K562 (cell line): ENCODE measurements around the gene PTPN12. TPM values are rescaled to one million over a fixed set of nuclear protein-coding genes. Genes with fewer than 3 reads are reported as not detected.

Experiments used
- ATAC-seq: fragments of 200-7000 bp; cut with Tn5 transposase; 3 replicates; pipeline ENCODE4 v1.9.1; 2020; ENCODE audit warnings: moderate library complexity
- BruUV-seq: library from RNA; stranded (reverse); fragments of 400-500 nt; replicated peaks from 2 replicates; lab custom pipeline; 2021; lab: Mats Ljungman, UMichigan
- CTCF ChIA-PET: fragments of 300-600 bp; formaldehyde crosslinking; extraction: SDS; loops from one replicate; lab custom pipeline; 2021; ENCODE audit warnings: low intra/inter-chr PET ratio; lab: Yijun Ruan, JAX
- POLR2A ChIA-PET: fragments of 300-600, 350-650 bp; sonication (Branson Sonifier 250); formaldehyde crosslinking; extraction: SDS; loops from one replicate; lab custom pipeline; 2021; ENCODE audit warnings: antibody characterized with exemption, inconsistent platforms; lab: Yijun Ruan, JAX
- DNase-seq, 4 experiments: peaks; one replicate each; pipeline versions ENCODE4 v3.0.0 to v3.0.0-alpha.2; 2011 to 2018; ENCODE audit warnings: low spot score in 3 of 4, mixed read lengths in 3 of 4; ENCODE audit errors: extremely low read depth in 1 of 4
- FAIRE-seq: peaks from 2 replicates; lab custom pipeline; 2011; peaks lifted over from hg19 to GRCh38; lab: Jason Lieb, UNC
- H2AFZ ChIP-seq: 2 replicates; pipeline ENCODE4 v1.6.0; 2011; ENCODE audit warnings: low read depth, low read length, control low read depth, inconsistent platforms
- H3K27ac ChIP-seq: fragments of 200-600 bp; 3 replicates; pipeline ENCODE4 v1.8.0; 2011; ENCODE audit warnings: low read depth, mild to moderate bottlenecking, control low read depth, inconsistent platforms, low read length, moderate library complexity, mixed read lengths; ENCODE audit errors: extremely low read depth
- H3K27me3 ChIP-seq, 2 experiments: fragments of 300-600 bp in 1 of 2; 2 replicates in 1 of 2; 3 replicates in 1 of 2; pipeline versions ENCODE4 v1.6.0 to v1.8.0; 2011; ENCODE audit warnings: inconsistent platforms in 2 of 2, low read length in 2 of 2, mild to moderate bottlenecking in 1 of 2, mixed read lengths in 1 of 2, moderate library complexity in 1 of 2; ENCODE audit not compliant: control insufficient read depth in 2 of 2, insufficient read depth in 2 of 2
- H3K36me3 ChIP-seq: fragments of 300-600 bp; 3 replicates; pipeline ENCODE4 v1.8.0; 2011; ENCODE audit warnings: mild to moderate bottlenecking, low read length, inconsistent platforms; ENCODE audit not compliant: control insufficient read depth, insufficient read depth
- H3K4me1 ChIP-seq, 2 experiments: fragments of 200-600 bp in 1 of 2; replicated peaks in 1 of 2; 2 replicates in 1 of 2; 3 replicates in 1 of 2; pipeline versions ENCODE4 v1.5.1 to v1.8.0; 2011; ENCODE audit warnings: inconsistent platforms in 2 of 2, low read length in 2 of 2, mild to moderate bottlenecking in 1 of 2, mixed read lengths in 1 of 2, moderate library complexity in 1 of 2; ENCODE audit not compliant: control insufficient read depth in 2 of 2, insufficient read depth in 2 of 2
- H3K4me2 ChIP-seq: 2 replicates; pipeline ENCODE4 v1.6.1; 2011; ENCODE audit warnings: low read length, control low read depth, inconsistent platforms, mixed read lengths; ENCODE audit not compliant: insufficient read depth
- H3K4me3 ChIP-seq: fragments of 200-600 bp; sonication (generic), shearing (Covaris generic); 2 replicates; pipeline ENCODE4 v1.5.1; 2016; ENCODE audit warnings: control low read depth, inconsistent platforms
- H3K79me2 ChIP-seq: fragments of 200-600 bp; 3 replicates; pipeline ENCODE4 v1.8.0; 2011; ENCODE audit warnings: low read length, inconsistent platforms; ENCODE audit not compliant: control insufficient read depth, insufficient read depth
- H3K9ac ChIP-seq, 2 experiments: 2 replicates each; pipeline versions ENCODE4 v1.6.0 to v1.6.1; 2011; ENCODE audit warnings: low read depth in 2 of 2, low read length in 2 of 2, control low read depth in 1 of 2, inconsistent platforms in 1 of 2, mild to moderate bottlenecking in 1 of 2, mixed read lengths in 1 of 2; ENCODE audit not compliant: insufficient read depth in 1 of 2
- H3K9me1 ChIP-seq: one replicate; pipeline ENCODE4 v1.6.0; 2011; ENCODE audit warnings: inconsistent platforms, mild to moderate bottlenecking, low read length, moderate library complexity; ENCODE audit not compliant: control insufficient read depth, insufficient read depth
- H3K9me3 ChIP-seq: replicated peaks from 2 replicates; pipeline ENCODE4 v1.5.1; 2011; ENCODE audit warnings: low read depth, low read length, inconsistent platforms; ENCODE audit not compliant: control insufficient read depth, insufficient read depth
- H4K20me1 ChIP-seq: replicated peaks from 2 replicates; pipeline ENCODE4 v1.6.1; 2011; ENCODE audit warnings: low read length, inconsistent platforms, mixed read lengths; ENCODE audit not compliant: control insufficient read depth, insufficient read depth
- ESRRA ChIP-seq: fragments of 450-650 bp; IDR thresholded peaks from 2 replicates; pipeline ENCODE4 v1.6.1; 2014; ENCODE audit warnings: low read depth, mild to moderate bottlenecking, moderate library complexity, borderline replicate concordance
- MCM5 ChIP-seq: fragments of 450-650 bp; IDR thresholded peaks from 2 replicates; pipeline ENCODE4 v1.6.1; 2016; ENCODE audit warnings: low read depth
- SAFB ChIP-seq: fragments of 200-400 bp; formaldehyde crosslinking; IDR thresholded peaks from 2 replicates; pipeline ENCODE4 v1.6.1; 2017; ENCODE audit warnings: low read depth, low read length, borderline replicate concordance
- SP2 ChIP-seq: IDR thresholded peaks from 2 replicates; pipeline ENCODE4 v1.6.1; 2011; ENCODE audit warnings: mild to moderate bottlenecking, low read depth, low read length, moderate library complexity; ENCODE audit not compliant: poor library complexity, severe bottlenecking; ENCODE audit errors: extremely low read depth
- ZNF239 ChIP-seq: fragments of 250-450 bp; sonication (Bioruptor Pico); IDR thresholded peaks from 2 replicates; pipeline ENCODE4 v1.4.0; 2020; ENCODE audit warnings: mild to moderate bottlenecking
- ZNF263 ChIP-seq: sonication (generic); formaldehyde crosslinking; IDR thresholded peaks from 2 replicates; pipeline ENCODE4 v1.8.0; 2022; ENCODE audit warnings: mild to moderate bottlenecking, missing genetic modification reagents, borderline replicate concordance
- ZNF408 ChIP-seq: fragments of 250-450 bp; sonication (Bioruptor Pico); IDR thresholded peaks from 2 replicates; pipeline ENCODE4 v1.4.0; 2020; ENCODE audit warnings: low read depth, mild to moderate bottlenecking, moderate library complexity
- ZNF436 ChIP-seq: fragments of 250-450, 450-650 bp; sonication (Bioruptor Pico); formaldehyde crosslinking; IDR thresholded peaks from 2 replicates; pipeline ENCODE4 v1.7.0; 2020; ENCODE audit warnings: mild to moderate bottlenecking
- ZNF699 ChIP-seq: fragments of 250-450 bp; sonication (Bioruptor Pico); IDR thresholded peaks from 2 replicates; pipeline ENCODE4 v1.8.0; 2021; ENCODE audit warnings: mild to moderate bottlenecking, moderate library complexity; ENCODE audit not compliant: insufficient replicate concordance
- WGBS: fragments of 100-300 bp; shearing (Covaris generic); methylation state at CpG from one replicate; pipeline ENCODE4 v1.1.6; 2016; ENCODE audit warnings: low coverage, mixed read lengths; ENCODE audit not compliant: insufficient coverage; ENCODE audit errors: missing lambda C conversion rate; 5-methylcytosine and 5-hydroxymethylcytosine counted together
- in situ Hi-C: fragments of 300-500 bp; cut with MboI; formaldehyde crosslinking; loops from 4 replicates; pipeline ENCODE4 v1.15.0; 2018; ENCODE audit warnings: inconsistent platforms, mixed read lengths
- intact Hi-C: fragments of 100-400 bp; cut with micrococcal nuclease; formaldehyde crosslinking; loops from 2 replicates; pipeline ENCODE4 v1.14.2; 2022
- polyA plus RNA-seq, 8 experiments: library from polyadenylated mRNA; depleted of rRNA in 4 of 8; stranded (reverse) in 5 of 8; unstranded in 3 of 8; fragments of >200 nt; fragmentation: Nextera tagmentation in 2 of 8; fragmentation: Illumina TruSeq in 1 of 8; extraction: Ambion mirVana in 2 of 8; extraction: Trizol in 1 of 8; gene quantifications; 2 replicates each; pipeline versions ENCODE4 v1.2.1 to v1.2.3, GENCODE V29; 2011 to 2014; ENCODE audit warnings: inconsistent platforms in 1 of 8, missing spikeins in 1 of 8
- total RNA-seq, 7 experiments: library from RNA; depleted of rRNA in 6 of 7; stranded (reverse); fragments of >200 nt in 6 of 7; fragmentation: Illumina TruSeq in 2 of 7; extraction: Trizol in 2 of 7; gene quantifications; 2 replicates each; pipeline versions ENCODE4 v1.2.1 to v1.2.3, GENCODE V29; 2011 to 2021; ENCODE audit warnings: low replicate concordance in 1 of 7
- TF ChIP-seq, protein P1 (sequence below): sonication (generic); formaldehyde crosslinking; IDR thresholded peaks from 2 replicates; pipeline ENCODE4 v1.8.1; 2023; ENCODE audit warnings: mild to moderate bottlenecking, missing genetic modification reagents, moderate library complexity

The PTPN12 gene
- total and polyA plus RNA-seq, 9 of the 15 experiments (the other 6 are each of a cell fraction or from before 2014, with no cell fraction given) = 15.3 to 79.8 (median 26.6) TPM

DNA sequence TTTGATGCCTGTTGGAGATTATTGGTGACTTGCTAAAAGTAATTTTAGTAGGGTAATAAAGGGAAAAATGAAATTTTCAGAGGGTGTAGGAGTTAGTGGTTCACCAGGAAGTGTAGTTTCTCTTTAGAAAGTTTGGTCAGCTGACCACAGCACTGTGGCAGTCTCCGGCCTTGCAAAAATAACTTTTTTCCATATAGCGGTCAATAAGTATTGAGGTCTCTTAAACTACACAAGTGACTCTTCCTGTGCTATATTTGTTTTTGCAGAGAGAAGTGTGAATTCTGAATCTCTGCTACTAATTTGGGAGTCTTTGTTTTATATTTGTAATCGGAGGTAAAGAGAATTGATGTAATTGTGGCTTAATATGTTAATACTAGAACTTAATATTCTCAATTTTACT lies 24.3 kb downstream of the PTPN12 start:
- ChIA-PET POLR2A (no interaction called here), CTCF (no interaction called here)
- intact Hi-C loops (no loop called here), in situ Hi-C loops (no loop called here)
- Histone ChIP-seq H3K9me1 (peaks cover 2% of the 10 kb centered on the region), H3K27me3 (no peaks in the 10 kb centered on the region), H3K36me3 (no peaks in the 10 kb centered on the region), H3K9ac (no peak overlapping the region), H3K4me1 (peaks cover 3 to 16% of the 10 kb centered on the region in 2 experiments; a peak in 2 of 5 replicates), H2AFZ (no peak overlapping the region), H4K20me1 (peaks cover 8% of the 10 kb centered on the region; the same call in 1 of the 2 replicates), H3K27ac (no peak overlapping the region; the same call in 2 of the 3 replicates), H3K4me3 (no peak overlapping the region), H3K4me2 (no peak overlapping the region), H3K79me2 (peaks cover 89% of the 10 kb centered on the region), H3K9me3 (no peaks in the 10 kb centered on the region)
- no peak for DNase-seq
- 55% methylated on average over 3 of the region's 3 CpGs for WGBS
- TF ChIP-seq, protein P1, sequence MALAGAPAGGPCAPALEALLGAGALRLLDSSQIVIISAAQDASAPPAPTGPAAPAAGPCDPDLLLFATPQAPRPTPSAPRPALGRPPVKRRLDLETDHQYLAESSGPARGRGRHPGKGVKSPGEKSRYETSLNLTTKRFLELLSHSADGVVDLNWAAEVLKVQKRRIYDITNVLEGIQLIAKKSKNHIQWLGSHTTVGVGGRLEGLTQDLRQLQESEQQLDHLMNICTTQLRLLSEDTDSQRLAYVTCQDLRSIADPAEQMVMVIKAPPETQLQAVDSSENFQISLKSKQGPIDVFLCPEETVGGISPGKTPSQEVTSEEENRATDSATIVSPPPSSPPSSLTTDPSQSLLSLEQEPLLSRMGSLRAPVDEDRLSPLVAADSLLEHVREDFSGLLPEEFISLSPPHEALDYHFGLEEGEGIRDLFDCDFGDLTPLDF (CRISPR knock-in tag) = no peak
- TF ChIP-seq ESRRA (no peak), ZNF436 (CRISPR knock-in tag) (no peak), ZNF699 (CRISPR knock-in tag) (no peak), SP2 (no peak), ZNF263 (CRISPR knock-in tag) (no peak), ZNF408 (CRISPR knock-in tag) (no peak), SAFB (no peak), ZNF239 (CRISPR knock-in tag) (no peak), MCM5 (no peak)
- BruUV-seq = no TSS peak
- no peak for FAIRE-seq
- ATAC-seq = 0 out of 3 replicates have a peak, but pooled peaks have one; percentile 12
